ENCODE results near the gene RIPOR2.

DNA sequence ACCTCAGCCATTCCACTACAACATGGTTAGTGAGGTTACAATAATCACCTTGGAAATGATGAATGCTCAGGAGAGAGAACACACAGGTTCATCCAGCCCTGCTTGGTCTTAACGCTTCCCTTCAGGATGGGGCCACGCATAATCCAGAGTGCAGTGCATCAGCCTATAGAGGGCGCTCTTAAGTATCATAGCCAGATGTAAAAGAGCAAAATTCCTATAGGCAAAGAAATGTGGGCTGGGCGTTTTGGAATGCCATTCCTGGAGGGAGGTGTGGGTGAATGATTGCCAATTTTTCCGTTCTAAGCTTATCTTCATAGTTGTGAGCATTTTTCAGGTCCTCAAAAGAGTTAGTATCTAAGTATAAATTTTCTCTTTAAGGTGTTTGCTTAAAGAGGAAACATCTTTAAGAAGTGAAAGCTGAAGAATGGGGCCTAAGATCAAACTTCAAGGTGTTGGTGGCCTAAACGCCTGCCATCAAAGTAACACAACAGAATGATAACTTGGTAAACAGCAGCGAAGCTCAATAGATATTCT, 1.8 kb downstream of the RIPOR2 start:
- TF ChIP-seq, protein P1, sequence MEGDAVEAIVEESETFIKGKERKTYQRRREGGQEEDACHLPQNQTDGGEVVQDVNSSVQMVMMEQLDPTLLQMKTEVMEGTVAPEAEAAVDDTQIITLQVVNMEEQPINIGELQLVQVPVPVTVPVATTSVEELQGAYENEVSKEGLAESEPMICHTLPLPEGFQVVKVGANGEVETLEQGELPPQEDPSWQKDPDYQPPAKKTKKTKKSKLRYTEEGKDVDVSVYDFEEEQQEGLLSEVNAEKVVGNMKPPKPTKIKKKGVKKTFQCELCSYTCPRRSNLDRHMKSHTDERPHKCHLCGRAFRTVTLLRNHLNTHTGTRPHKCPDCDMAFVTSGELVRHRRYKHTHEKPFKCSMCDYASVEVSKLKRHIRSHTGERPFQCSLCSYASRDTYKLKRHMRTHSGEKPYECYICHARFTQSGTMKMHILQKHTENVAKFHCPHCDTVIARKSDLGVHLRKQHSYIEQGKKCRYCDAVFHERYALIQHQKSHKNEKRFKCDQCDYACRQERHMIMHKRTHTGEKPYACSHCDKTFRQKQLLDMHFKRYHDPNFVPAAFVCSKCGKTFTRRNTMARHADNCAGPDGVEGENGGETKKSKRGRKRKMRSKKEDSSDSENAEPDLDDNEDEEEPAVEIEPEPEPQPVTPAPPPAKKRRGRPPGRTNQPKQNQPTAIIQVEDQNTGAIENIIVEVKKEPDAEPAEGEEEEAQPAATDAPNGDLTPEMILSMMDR (IDR thresholded peaks at IDR 0.05) = peak in 8 of 12 donors; percentile 6 to 61 (median 38)
- no peak for TF ChIP-seq POLR2A (IDR thresholded peaks at IDR 0.05)
